SJCRH30 (cell line): ENCODE data around the gene SYNE2. TPM values are rescaled to one million over a fixed set of nuclear protein-coding genes. Genes with fewer than 3 reads are reported as not detected.

Experiments used
- DNase-seq, 2 experiments: peaks; one replicate each; pipeline ENCODE4 v3.0.0-alpha.2; 2015 to 2020
- H3K27ac ChIP-seq: fragments of 250-450 bp; sonication (Bioruptor Pico); 2 replicates; pipeline ENCODE4 v1.5.1; 2020; ENCODE audit warnings: mild to moderate bottlenecking, moderate library complexity
- H3K27me3 ChIP-seq: fragments of 250-450 bp; sonication (Bioruptor Pico); 2 replicates; pipeline ENCODE4 v1.5.1; 2020; ENCODE audit warnings: mild to moderate bottlenecking, moderate library complexity
- H3K36me3 ChIP-seq: fragments of 250-450 bp; sonication (Bioruptor Pico); 2 replicates; pipeline ENCODE4 v1.5.1; 2020; ENCODE audit warnings: mild to moderate bottlenecking, moderate library complexity
- H3K4me1 ChIP-seq: fragments of 250-450 bp; sonication (Bioruptor Pico); 2 replicates; pipeline ENCODE4 v1.5.1; 2020; ENCODE audit warnings: mild to moderate bottlenecking, moderate library complexity
- H3K4me3 ChIP-seq: fragments of 250-450 bp; sonication (Bioruptor Pico); 2 replicates; pipeline ENCODE4 v1.5.1; 2020; ENCODE audit warnings: mild to moderate bottlenecking, moderate library complexity
- H3K9me3 ChIP-seq: fragments of 250-450 bp; sonication (Bioruptor Pico); replicated peaks from 2 replicates; pipeline ENCODE4 v1.5.1; 2020; ENCODE audit warnings: mild to moderate bottlenecking, moderate library complexity
- total RNA-seq: library from RNA; depleted of rRNA; stranded (reverse); fragments of >200 nt; shearing (Covaris generic); gene quantifications from 2 replicates; pipeline ENCODE4 v1.2.3, GENCODE V29; 2014

The SYNE2 gene
- total RNA-seq, 1 experiment from 2014 or later: 48.2 TPM

DNA sequence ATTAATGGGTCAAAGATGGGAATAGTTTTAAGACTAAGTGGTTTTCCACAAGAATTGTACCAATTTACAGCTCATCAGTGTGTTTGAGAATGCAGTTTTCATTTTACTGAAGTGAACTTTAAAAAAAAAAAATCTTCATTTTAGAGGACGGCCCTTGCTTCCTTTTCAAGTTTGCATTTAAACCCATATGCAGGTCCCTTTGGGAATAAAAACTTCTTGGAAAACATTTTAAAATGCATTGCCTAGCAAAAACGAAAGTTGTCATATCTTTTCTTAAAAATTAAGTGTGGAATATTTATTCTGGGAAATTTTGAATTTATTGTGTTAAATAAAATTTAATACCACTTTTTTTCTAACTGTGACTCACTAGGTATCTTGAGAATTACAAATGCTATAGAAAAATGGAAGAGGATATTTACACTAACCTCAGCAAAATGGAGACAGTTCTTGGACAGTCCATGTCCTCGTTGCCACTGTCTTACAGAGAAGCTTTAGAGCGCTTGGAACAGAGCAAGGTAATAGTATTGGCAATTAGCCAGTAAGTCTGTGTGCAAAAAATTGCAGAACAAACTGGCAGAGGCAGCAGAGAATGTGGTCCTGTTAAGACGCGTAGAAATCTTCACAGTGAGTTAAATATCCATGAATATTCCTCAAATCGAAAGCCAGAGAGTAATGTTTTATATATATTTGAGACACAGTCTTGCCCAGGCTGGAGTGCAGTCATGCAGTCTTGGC, 209.7 kb downstream of the SYNE2 start:
- no peaks in the 10 kb centered on the region for H3K9me3 ChIP-seq
- no peak overlapping the region for H3K4me3 ChIP-seq
- H3K36me3 ChIP-seq: peaks cover 5% of the 10 kb centered on the region; the same call in 1 of the 2 replicates
- no peaks in the 10 kb centered on the region for H3K27me3 ChIP-seq
- no peak for DNase-seq
- peaks cover 13% of the 10 kb centered on the region; the same call in 1 of the 2 replicates for H3K4me1 ChIP-seq
- no peak overlapping the region for H3K27ac ChIP-seq

DNA sequence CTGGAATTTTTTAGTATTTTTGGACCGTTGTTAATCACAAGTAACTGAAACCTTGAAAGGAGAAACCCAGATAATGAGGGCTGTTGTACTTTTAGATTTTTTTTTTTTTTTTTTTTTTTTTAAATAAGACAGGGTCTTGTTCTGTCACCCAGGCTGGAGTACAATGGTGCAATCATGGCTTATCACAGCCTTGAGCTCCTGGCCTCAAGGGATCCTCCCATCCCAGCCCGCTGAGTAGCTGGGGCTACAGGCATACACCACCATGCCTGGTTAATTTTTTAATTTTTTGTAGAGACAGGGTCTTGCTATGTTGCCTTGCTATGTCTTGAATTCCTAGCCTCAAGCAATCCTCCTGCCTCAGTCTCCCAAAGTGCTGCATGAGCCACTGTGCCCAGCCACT, 211.6 kb downstream of the SYNE2 start:
- Histone ChIP-seq H3K4me3 (no peak overlapping the region), H3K27ac (no peak overlapping the region), H3K27me3 (no peaks in the 10 kb centered on the region), H3K9me3 (no peaks in the 10 kb centered on the region), H3K4me1 (peaks cover 11% of the 10 kb centered on the region; the same call in 1 of the 2 replicates), H3K36me3 (peaks cover 5% of the 10 kb centered on the region; the same call in 1 of the 2 replicates)
- DNase-seq: no peak

DNA sequence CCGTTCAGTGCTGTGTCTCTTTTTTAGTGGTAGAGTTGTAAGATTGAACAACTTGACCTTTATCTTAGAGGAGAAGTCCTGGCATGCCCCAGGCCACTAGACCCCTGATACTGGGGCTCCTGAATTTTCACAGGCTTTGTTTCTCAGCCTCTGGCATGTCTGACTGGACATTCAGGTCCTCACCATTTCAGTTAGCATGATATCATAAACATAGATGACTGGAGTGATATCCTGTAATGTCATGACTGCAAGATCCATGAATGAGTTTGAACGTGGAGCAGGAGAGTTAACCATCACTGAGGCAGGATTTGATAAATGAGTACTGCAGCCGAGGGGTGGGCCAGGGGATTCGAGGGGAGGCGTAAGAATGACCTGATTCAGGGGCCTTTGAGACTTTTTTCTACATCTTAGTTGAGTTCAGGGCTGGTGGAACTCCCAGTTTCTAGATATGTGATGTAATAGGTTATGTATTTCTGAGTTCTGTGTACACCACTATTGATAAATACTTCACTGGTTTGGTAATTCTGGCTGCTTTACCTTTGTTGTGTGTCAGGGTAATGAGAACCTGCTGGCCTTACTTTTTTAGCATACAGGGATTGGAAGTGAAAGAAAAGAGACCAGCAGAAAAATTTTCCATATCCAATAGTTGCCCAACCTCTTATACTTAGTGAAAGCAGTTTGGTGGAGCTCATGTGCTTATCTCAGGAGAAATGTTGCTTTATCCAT, 217.0 kb downstream of the SYNE2 start:
- peaks cover 30% of the 10 kb centered on the region for H3K36me3 ChIP-seq
- no peak overlapping the region for H3K27ac ChIP-seq
- H3K9me3 ChIP-seq: no peaks in the 10 kb centered on the region
- DNase-seq: no peak
- H3K4me3 ChIP-seq: no peak overlapping the region
- no peaks in the 10 kb centered on the region for H3K27me3 ChIP-seq
- H3K4me1 ChIP-seq: peaks cover 4% of the 10 kb centered on the region; the same call in 1 of the 2 replicates

DNA sequence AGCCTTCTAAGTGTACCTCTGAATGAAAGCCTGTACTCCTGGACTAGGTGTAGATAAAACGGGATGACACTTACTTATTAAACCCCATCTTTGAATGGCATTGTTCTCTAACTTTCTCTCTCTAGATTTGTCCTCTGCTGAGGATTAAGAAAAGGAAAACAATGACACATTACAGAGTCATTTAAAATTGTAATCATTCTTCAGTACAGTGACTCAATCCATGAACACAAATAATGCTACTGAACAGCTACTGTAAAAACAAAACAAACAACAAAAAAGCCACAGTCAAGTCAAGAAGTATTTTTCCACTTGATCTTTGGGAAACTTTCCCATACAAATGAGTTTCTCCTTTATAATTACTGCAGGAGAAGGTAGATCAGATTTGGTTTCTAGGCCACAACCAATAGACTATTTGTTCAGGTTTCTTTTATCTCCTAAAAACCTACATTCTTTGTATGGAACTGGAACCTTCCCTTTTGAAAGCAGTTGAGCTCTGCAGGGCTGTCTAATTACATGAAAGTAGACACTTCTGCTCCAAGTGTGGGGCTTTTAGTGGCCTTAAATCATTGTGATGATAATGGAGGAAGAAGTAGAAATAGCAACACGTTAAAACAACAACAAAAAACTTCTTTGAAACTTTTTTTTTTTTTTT, 222.3 kb downstream of the SYNE2 start:
- Histone ChIP-seq H3K36me3 (peaks cover 31% of the 10 kb centered on the region), H3K27ac (no peak overlapping the region), H3K27me3 (no peaks in the 10 kb centered on the region), H3K9me3 (no peaks in the 10 kb centered on the region), H3K4me3 (no peak overlapping the region), H3K4me1 (no peaks in the 10 kb centered on the region)
- no peak for DNase-seq

DNA sequence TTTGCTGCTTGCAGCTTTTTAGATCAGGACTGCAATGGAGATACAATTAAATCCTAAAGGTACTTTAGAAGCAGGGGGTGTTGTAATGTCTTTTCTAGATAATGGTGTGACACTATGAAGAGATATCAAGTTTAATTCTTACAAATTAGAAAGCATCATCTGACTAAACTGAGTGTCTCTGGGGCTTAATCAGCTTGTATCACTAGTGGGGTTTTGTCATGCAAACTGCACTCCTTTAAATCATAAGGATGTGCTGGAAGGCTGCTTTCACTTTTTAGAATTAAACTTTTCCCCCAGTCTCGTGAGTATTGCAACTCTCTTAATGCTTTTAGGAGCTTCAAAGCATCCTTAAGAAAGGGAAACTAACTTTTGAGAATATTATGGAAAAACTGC, 222.8 kb downstream of the SYNE2 start:
- Histone ChIP-seq H3K36me3 (peaks cover 31% of the 10 kb centered on the region), H3K9me3 (no peaks in the 10 kb centered on the region), H3K27ac (no peak overlapping the region), H3K27me3 (no peaks in the 10 kb centered on the region), H3K4me3 (no peak overlapping the region), H3K4me1 (no peaks in the 10 kb centered on the region)
- DNase-seq: no peak

DNA sequence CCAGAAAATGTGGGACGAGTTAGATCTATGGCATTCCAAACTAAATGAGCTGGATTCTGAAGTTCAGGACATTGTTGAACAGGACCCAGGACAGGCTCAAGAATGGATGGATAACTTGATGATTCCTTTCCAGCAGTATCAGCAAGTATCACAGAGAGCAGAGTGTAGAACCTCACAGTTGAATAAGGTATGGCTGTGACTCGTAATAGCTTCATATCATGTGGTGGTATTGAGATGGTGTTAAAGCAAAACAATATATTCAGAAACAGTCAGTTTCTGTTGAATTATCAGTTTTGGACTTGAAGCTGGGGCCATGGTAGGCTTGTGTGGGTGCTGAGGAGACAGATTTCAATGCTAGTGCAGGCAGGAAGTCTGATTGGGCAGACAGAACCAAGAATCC, 227.6 kb downstream of the SYNE2 start:
- H3K4me3 ChIP-seq: no peak overlapping the region
- peaks cover 7% of the 10 kb centered on the region for H3K36me3 ChIP-seq
- no peak for DNase-seq
- no peaks in the 10 kb centered on the region for H3K9me3 ChIP-seq
- H3K27ac ChIP-seq: no peak overlapping the region
- H3K27me3 ChIP-seq: no peaks in the 10 kb centered on the region
- H3K4me1 ChIP-seq: no peaks in the 10 kb centered on the region

DNA sequence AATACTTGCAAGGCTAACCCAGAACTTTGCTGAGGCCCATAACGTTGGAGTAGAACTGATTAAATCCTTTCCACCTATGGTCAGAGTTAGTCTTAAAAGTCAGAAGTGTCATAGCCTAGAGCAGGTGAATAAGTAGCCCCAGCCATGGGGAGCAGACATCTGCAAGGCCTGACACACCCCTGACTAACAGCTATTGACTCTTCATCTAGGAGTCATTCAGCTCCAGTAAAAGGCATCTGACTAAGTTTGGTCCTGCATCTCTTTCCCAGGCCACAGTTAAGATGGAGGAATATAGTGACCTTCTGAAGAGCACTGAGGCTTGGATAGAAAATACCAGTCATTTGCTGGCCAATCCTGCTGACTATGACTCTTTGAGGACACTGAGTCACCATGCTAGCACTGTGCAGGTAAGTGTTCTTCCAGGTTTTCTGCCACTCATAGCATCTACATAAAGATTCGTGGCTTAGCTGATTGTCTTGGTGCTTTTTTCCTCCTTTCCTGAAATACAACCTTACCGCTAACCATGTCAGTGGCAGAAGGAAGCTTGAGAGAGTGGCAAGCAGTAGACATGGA, 228.5 kb downstream of the SYNE2 start:
- DNase-seq: no peak

DNA sequence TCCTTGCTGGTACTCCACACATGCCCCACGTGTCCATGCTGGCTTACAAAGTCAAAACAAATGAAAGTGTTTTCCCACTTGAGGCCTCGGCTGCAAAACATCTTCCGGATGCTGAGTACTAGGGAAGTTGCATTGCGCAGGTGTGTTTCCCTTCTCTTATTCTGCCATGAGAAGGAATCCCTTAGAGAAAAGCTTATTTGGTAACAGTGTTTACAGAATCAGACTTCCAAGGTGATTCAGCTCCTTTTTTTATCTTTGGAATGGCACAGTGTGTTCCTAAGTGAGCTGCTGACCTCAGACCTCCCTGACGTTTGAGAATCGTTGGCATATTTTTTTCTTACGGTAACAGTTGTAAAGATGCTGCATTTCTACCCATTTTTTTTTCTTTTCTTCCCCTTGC, 230.0 kb downstream of the SYNE2 start:
- H3K4me1 ChIP-seq: no peaks in the 10 kb centered on the region
- H3K27ac ChIP-seq: no peak overlapping the region
- H3K27me3 ChIP-seq: no peaks in the 10 kb centered on the region
- H3K9me3 ChIP-seq: no peaks in the 10 kb centered on the region
- no peak overlapping the region for H3K4me3 ChIP-seq
- H3K36me3 ChIP-seq: peaks cover 7% of the 10 kb centered on the region
- DNase-seq: no peak

More for the DNA sequence above, 228.5 kb downstream of the SYNE2 start:
- Histone ChIP-seq H3K36me3 (peaks cover 7% of the 10 kb centered on the region), H3K27ac (no peak overlapping the region), H3K27me3 (no peaks in the 10 kb centered on the region), H3K4me1 (no peaks in the 10 kb centered on the region), H3K4me3 (no peak overlapping the region), H3K9me3 (no peaks in the 10 kb centered on the region)

DNA sequence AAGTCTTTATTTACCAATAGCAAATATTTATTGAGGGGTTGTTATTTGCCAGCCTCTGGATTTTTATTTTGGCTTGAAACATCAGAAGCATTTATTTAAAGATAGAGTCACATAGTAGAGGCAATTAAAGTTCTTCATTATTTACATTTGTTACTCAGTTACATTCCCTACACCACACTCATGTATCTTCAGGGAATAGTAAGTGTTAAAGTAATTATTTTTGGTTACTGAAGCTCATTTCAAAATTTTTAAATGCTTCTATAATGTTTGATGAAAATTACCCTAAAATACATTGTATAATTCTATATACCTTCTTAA, 235.8 kb downstream of the SYNE2 start:
- Histone ChIP-seq H3K4me1 (no peaks in the 10 kb centered on the region), H3K27ac (no peak overlapping the region), H3K27me3 (no peaks in the 10 kb centered on the region), H3K9me3 (no peaks in the 10 kb centered on the region), H3K36me3 (peaks cover 5% of the 10 kb centered on the region; the same call in 1 of the 2 replicates), H3K4me3 (no peak overlapping the region)
- no peak for DNase-seq

DNA sequence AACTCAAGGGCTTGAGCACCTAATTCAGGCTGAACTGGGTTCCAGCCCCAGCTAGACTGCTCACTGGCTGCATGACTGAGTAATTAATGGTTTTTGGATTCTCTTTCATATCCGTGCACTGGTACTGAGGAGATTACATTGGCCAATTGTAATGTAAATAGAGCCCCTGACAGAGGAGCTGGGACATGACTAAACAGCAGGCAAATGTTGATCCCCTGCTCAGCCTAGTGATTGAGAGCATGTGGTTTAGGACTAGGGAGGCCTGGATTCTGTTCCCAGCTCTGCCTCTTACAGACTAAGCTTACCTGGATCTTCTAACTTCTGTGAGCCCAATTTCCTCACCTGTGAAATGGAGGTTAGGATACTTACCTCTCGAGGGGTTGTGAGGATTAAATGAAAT, 237.1 kb downstream of the SYNE2 start:
- H3K27me3 ChIP-seq: no peaks in the 10 kb centered on the region
- peak in 1 of 2 experiments; percentile 34 for DNase-seq
- H3K27ac ChIP-seq: no peak overlapping the region
- no peaks in the 10 kb centered on the region for H3K9me3 ChIP-seq
- peaks cover 5% of the 10 kb centered on the region for H3K36me3 ChIP-seq
- H3K4me1 ChIP-seq: no peaks in the 10 kb centered on the region
- no peak overlapping the region for H3K4me3 ChIP-seq

DNA sequence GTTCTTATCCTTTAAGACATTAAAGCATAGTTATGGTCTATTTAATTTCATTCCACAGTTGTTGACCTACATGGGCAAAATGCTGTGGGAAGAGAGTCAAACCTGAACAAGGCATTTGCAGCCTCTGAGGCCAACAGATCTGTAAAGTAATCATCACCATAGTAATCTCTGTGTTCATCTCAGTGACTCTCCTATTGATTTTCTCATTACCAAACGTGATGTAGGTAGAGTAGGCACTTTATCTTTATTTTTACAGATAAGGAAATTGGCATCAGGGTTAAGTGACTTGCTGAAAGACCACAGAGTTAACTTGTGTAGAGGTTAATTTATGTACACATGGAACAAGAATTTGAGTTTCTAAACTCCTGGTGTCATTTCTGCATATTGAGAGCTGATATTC, 238.4 kb downstream of the SYNE2 start:
- no peak overlapping the region for H3K4me3 ChIP-seq
- no peaks in the 10 kb centered on the region for H3K27me3 ChIP-seq
- DNase-seq: no peak
- H3K9me3 ChIP-seq: no peaks in the 10 kb centered on the region; the same call in 1 of the 2 replicates
- peaks cover 9% of the 10 kb centered on the region for H3K36me3 ChIP-seq
- no peak overlapping the region for H3K27ac ChIP-seq
- no peaks in the 10 kb centered on the region; the same call in 1 of the 2 replicates for H3K4me1 ChIP-seq

DNA sequence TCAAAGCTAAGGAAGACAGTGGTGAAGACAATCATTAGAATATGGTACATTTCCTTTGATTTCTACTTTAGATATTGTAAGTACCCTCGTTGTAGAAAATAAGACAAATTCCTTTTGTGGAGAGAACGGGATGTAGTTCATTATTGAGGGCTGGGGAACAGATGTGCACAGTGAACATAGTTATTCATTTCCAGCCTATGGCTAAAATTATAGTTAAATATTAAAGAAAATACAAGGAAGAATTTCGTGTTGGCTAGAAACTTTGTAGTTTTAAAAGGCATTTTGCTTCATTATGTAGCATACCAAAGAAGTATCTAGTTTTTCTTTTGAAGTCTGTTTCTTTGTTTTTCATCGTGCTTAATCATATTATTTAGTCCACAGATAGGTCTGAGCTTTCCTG, 239.5 kb downstream of the SYNE2 start:
- H3K4me3 ChIP-seq: no peak overlapping the region
- peaks cover 9% of the 10 kb centered on the region for H3K36me3 ChIP-seq
- no peak overlapping the region for H3K27ac ChIP-seq
- H3K4me1 ChIP-seq: no peaks in the 10 kb centered on the region; the same call in 1 of the 2 replicates
- no peaks in the 10 kb centered on the region for H3K27me3 ChIP-seq
- no peaks in the 10 kb centered on the region; the same call in 1 of the 2 replicates for H3K9me3 ChIP-seq
- DNase-seq: no peak

DNA sequence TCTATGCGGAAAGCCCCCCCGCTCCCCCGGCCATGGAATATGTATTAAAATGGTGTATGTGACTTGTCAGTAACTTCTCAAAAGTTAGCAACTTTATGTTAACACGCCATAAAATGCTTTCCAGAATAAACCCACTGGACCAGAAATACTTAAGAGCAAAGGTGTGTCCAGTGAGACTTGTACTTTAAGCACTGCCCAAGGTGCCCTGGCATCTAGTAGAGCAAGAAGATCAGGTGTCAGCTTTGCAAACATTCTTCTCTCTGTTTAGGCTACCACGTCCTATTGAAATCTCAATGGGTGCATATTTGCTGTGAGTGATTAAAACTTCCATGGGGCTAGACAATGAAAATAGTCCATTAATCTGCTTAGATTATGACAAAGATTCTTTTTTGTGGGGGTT, 240.1 kb downstream of the SYNE2 start:
- Histone ChIP-seq H3K36me3 (peaks cover 12% of the 10 kb centered on the region), H3K27me3 (no peaks in the 10 kb centered on the region), H3K4me3 (no peak overlapping the region), H3K4me1 (no peaks in the 10 kb centered on the region; the same call in 1 of the 2 replicates), H3K9me3 (no peaks in the 10 kb centered on the region; the same call in 1 of the 2 replicates), H3K27ac (no peak overlapping the region)
- DNase-seq: no peak

DNA sequence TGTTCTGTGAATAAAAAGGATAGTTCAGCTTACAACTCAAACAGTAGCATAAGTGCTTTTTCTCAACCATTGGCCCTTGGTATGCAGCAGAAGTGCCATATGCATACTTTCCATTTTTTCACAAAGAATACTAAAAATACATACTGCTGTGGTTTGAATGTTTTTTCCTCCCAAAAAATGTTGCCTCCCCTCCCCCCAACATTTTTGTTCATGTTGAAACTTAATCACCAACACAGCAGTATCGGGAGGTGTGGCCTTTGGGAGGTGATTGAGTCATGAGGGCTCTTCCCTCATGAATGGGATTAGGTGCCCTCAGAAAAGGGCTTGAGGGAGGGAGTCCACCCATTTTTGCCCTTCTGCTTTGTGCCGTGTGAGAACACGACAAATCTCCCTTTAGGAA, 242.8 kb downstream of the SYNE2 start:
- Histone ChIP-seq H3K4me3 (no peak overlapping the region), H3K36me3 (peaks cover 16% of the 10 kb centered on the region), H3K27me3 (no peaks in the 10 kb centered on the region), H3K9me3 (no peaks in the 10 kb centered on the region; the same call in 1 of the 2 replicates), H3K27ac (no peak overlapping the region), H3K4me1 (no peaks in the 10 kb centered on the region; the same call in 1 of the 2 replicates)
- DNase-seq: no peak

DNA sequence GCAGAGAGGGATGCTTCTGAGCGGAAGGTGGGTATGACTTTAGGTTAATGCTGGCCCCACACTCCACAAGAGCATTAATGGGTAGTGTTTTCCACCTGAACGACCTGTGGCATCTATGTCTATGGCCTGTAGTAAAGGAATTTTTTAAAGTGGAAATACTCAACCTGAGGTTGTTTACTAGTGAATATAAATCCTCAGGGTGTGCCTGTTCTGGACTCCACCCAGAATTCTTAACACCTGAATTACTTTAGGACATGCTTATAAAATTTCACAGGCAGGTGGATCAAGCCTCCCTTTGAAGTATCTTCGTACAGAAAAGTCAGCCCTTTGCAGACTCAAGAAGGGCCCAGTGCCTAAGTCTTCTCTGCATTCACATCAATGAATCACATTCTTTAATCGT, 245.3 kb downstream of the SYNE2 start:
- DNase-seq: no peak
- H3K27me3 ChIP-seq: no peaks in the 10 kb centered on the region

More for the DNA sequence above, 245.3 kb downstream of the SYNE2 start:
- Histone ChIP-seq H3K4me1 (no peaks in the 10 kb centered on the region; the same call in 1 of the 2 replicates), H3K4me3 (no peak overlapping the region), H3K27ac (no peak overlapping the region), H3K9me3 (no peaks in the 10 kb centered on the region; the same call in 1 of the 2 replicates), H3K36me3 (peaks cover 13% of the 10 kb centered on the region)
